DND-41 (cell line): ENCODE data around the gene DCK.

Experiments used
- ATAC-seq: fragments of 200-7000 bp; cut with Tn5 transposase; 3 replicates; pipeline ENCODE4 v1.9.1; 2021; ENCODE audit warnings: low read depth; ENCODE audit not compliant: insufficient read depth
- DNase-seq: peaks from one replicate; pipeline ENCODE4 v3.0.0-alpha.2; 2020
- H2AFZ ChIP-seq: 2 replicates; pipeline ENCODE4 v1.6.0; 2012; ENCODE audit warnings: low read depth, low read length
- H3K27ac ChIP-seq: 2 replicates; pipeline ENCODE4 v1.5.1; 2012; ENCODE audit warnings: low read length, inconsistent platforms
- H3K27me3 ChIP-seq: fragments of 200-600 bp; sonication (generic); 2 replicates; pipeline ENCODE4 v1.6.0; 2012; ENCODE audit warnings: low read length, mild to moderate bottlenecking, inconsistent platforms; ENCODE audit not compliant: insufficient read depth, poor library complexity
- H3K36me3 ChIP-seq: 2 replicates; pipeline ENCODE4 v1.5.1; 2012; ENCODE audit warnings: low read length, inconsistent platforms; ENCODE audit not compliant: insufficient read depth
- H3K4me1 ChIP-seq: 2 replicates; pipeline ENCODE4 v1.5.1; 2012; ENCODE audit warnings: mild to moderate bottlenecking, low read length; ENCODE audit not compliant: insufficient read depth
- H3K4me2 ChIP-seq: 2 replicates; pipeline ENCODE4 v1.6.0; 2012; ENCODE audit warnings: mild to moderate bottlenecking, moderate library complexity, low read length, inconsistent platforms; ENCODE audit not compliant: insufficient read depth
- H3K4me3 ChIP-seq, 2 experiments: fragments of 200-600 bp in 1 of 2; shearing (Covaris generic) in 1 of 2; 2 replicates each; pipeline ENCODE4 v1.5.1; 2012 to 2016; ENCODE audit warnings: inconsistent platforms in 2 of 2, low read length in 2 of 2, mild to moderate bottlenecking in 2 of 2, low read depth in 1 of 2, moderate library complexity in 1 of 2
- H3K79me2 ChIP-seq: 2 replicates; pipeline ENCODE4 v1.6.0; 2012; ENCODE audit warnings: low read length, inconsistent platforms; ENCODE audit not compliant: insufficient read depth
- H3K9ac ChIP-seq: 2 replicates; pipeline ENCODE4 v1.6.0; 2012; ENCODE audit warnings: low read depth, mild to moderate bottlenecking, inconsistent platforms, low read length, moderate library complexity
- H3K9me3 ChIP-seq: 2 replicates; pipeline ENCODE4 v1.5.1; 2012; ENCODE audit warnings: low read length, moderate library complexity, mild to moderate bottlenecking, inconsistent platforms; ENCODE audit not compliant: insufficient read depth, severe bottlenecking
- H4K20me1 ChIP-seq: 2 replicates; pipeline ENCODE4 v1.6.0; 2012; ENCODE audit warnings: low read length; ENCODE audit not compliant: insufficient read depth
- EZH2 ChIP-seq: IDR thresholded peaks from 3 replicates; pipeline ENCODE4 v1.6.1; 2012; ENCODE audit warnings: borderline replicate concordance, low read depth, mild to moderate bottlenecking, moderate library complexity, low read length, inconsistent platforms; ENCODE audit not compliant: severe bottlenecking
- TF ChIP-seq, protein P1 (sequence below): IDR thresholded peaks from 2 replicates; pipeline ENCODE4 v1.5.1; 2012; ENCODE audit warnings: borderline replicate concordance, low read length, moderate library complexity, mild to moderate bottlenecking; ENCODE audit not compliant: poor library complexity, severe bottlenecking; ENCODE audit errors: extremely low read depth

The DCK gene

DNA sequence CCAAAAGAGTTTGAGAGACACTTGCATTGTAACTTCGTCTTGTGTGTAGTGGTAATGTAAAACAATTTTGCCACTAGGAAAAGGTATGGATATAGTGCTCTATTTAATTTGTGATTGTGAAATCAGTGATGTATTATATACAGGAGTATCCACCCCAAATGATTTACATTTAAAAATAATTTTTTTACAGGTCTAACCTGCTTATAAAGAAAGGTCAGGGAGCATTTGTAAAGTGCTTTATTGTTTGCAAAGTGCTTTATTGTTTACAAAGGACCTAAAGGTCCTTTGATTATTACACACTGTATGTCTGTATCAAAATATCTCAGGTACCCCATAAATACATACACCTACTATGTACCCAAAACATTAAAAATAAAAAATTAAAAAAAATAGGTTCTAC lies 70.3 kb downstream of the DCK start:
- H3K4me2 ChIP-seq, result no peak overlapping the region
- no peak overlapping the region for H3K27ac ChIP-seq
- no peak overlapping the region for H3K4me3 ChIP-seq
- no peak overlapping the region for H2AFZ ChIP-seq
- no peaks in the 10 kb centered on the region for H3K27me3 ChIP-seq
- no peaks in the 10 kb centered on the region for H3K36me3 ChIP-seq
- H3K9ac ChIP-seq, result no peak overlapping the region
- H4K20me1 ChIP-seq, result no peaks in the 10 kb centered on the region
- no peak for DNase-seq
- no peaks in the 10 kb centered on the region for H3K79me2 ChIP-seq
- H3K4me1 ChIP-seq, result no peaks in the 10 kb centered on the region
- no peak for ATAC-seq
- H3K9me3 ChIP-seq, result no peaks in the 10 kb centered on the region
- TF ChIP-seq, protein P1, sequence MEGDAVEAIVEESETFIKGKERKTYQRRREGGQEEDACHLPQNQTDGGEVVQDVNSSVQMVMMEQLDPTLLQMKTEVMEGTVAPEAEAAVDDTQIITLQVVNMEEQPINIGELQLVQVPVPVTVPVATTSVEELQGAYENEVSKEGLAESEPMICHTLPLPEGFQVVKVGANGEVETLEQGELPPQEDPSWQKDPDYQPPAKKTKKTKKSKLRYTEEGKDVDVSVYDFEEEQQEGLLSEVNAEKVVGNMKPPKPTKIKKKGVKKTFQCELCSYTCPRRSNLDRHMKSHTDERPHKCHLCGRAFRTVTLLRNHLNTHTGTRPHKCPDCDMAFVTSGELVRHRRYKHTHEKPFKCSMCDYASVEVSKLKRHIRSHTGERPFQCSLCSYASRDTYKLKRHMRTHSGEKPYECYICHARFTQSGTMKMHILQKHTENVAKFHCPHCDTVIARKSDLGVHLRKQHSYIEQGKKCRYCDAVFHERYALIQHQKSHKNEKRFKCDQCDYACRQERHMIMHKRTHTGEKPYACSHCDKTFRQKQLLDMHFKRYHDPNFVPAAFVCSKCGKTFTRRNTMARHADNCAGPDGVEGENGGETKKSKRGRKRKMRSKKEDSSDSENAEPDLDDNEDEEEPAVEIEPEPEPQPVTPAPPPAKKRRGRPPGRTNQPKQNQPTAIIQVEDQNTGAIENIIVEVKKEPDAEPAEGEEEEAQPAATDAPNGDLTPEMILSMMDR, result no peak

DNA sequence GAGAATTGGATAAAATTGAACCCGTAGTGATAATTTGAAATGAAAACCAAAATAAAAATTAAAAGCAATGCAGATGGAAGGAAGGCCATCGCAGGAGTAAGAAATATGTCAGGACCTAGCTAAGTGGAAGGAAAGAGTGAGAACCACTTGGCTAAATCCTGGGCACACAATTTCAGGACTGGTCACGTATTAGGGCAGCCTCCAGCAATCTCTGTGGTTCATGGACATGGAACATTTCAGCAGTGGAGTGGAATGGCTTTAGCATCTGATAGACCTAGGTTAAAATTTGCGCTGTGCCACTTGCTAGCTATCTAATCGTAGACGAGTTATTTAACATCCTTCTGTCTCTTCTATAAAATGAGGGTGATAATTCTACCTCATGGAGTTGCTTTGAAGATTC lies 71.1 kb downstream of the DCK start:
- ATAC-seq (no peak), DNase-seq (no peak)
- no peaks in the 10 kb centered on the region for H3K27me3 ChIP-seq
- no peak overlapping the region for H3K4me2 ChIP-seq
- no peaks in the 10 kb centered on the region for H4K20me1 ChIP-seq
- no peak overlapping the region for H3K27ac ChIP-seq
- H3K79me2 ChIP-seq, result no peaks in the 10 kb centered on the region
- H2AFZ ChIP-seq, result no peak overlapping the region
- H3K36me3 ChIP-seq, result no peaks in the 10 kb centered on the region
- no peak for TF ChIP-seq EZH2
- TF ChIP-seq, protein P1, result no peak
- no peaks in the 10 kb centered on the region for H3K9me3 ChIP-seq
- H3K9ac ChIP-seq, result no peak overlapping the region
- H3K4me1 ChIP-seq, result no peaks in the 10 kb centered on the region
- H3K4me3 ChIP-seq, result no peak overlapping the region

DNA sequence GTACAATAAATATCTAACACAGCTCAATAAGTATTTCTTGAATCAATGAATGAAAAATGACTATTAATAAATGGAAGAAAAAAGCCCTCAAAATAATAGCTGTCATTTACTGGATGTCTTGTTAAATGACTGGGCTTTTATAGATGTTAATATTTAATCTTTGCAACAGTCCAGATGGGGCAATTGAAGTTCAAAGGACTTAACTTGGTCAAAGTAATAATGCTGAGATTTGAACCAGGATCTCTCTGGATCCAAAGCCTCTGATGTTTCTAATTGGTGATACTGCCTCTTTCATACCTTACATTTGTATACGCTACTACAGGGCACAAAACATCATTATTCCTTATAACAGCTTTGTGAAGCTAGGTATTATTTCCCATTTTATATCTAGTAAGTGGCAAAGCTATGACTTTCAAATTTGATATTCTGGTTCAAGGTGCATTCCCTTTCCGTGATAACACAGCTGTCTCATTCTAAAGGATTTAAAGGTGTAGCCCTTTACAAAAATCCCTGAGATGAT lies 72.6 kb downstream of the DCK start:
- no peak overlapping the region for H3K9ac ChIP-seq
- H3K9me3 ChIP-seq, result no peaks in the 10 kb centered on the region

More for the DNA sequence above, 72.6 kb downstream of the DCK start:
- ATAC-seq (no peak), DNase-seq (no peak)
- H3K4me2 ChIP-seq, result no peak overlapping the region
- H3K36me3 ChIP-seq, result no peaks in the 10 kb centered on the region
- H2AFZ ChIP-seq, result no peak overlapping the region
- H4K20me1 ChIP-seq, result no peaks in the 10 kb centered on the region
- TF ChIP-seq, protein P1, result no peak
- no peak for TF ChIP-seq EZH2
- no peaks in the 10 kb centered on the region for H3K27me3 ChIP-seq
- H3K4me3 ChIP-seq, result no peak overlapping the region
- H3K27ac ChIP-seq, result no peak overlapping the region
- H3K79me2 ChIP-seq, result no peaks in the 10 kb centered on the region
- H3K4me1 ChIP-seq, result no peaks in the 10 kb centered on the region
